GM12891 (cell line): ENCODE data around the gene ESYT3.
"Not testable (repeated sequence)": the region's sequence is repeated elsewhere in the genome, so short reads cannot be mapped to it uniquely, and the experiment has no call there.

ENCODE experiments used
- DNase-seq: peaks from one replicate; pipeline ENCODE4 v3.0.0; 2011; ENCODE audit warnings: low spot score; ENCODE audit not compliant: insufficient read length
- FAIRE-seq: peaks from 2 replicates; lab custom pipeline; 2011; peaks lifted over from hg19 to GRCh38; lab: Jason Lieb, UNC
- PAX5 ChIP-seq: IDR thresholded peaks from 2 replicates; pipeline ENCODE4 v1.6.1; 2011; ENCODE audit warnings: low read length, moderate library complexity, mild to moderate bottlenecking; ENCODE audit not compliant: insufficient read depth, severe bottlenecking
- POLR2A ChIP-seq: IDR thresholded peaks from 2 replicates; pipeline ENCODE4 v1.6.1; 2011; ENCODE audit warnings: low read depth, low read length, control low read depth
- POLR2AphosphoS5 ChIP-seq: IDR thresholded peaks from 2 replicates; pipeline ENCODE4 v1.6.1; 2011; ENCODE audit warnings: low read depth, low read length, control low read depth
- POU2F2 ChIP-seq: IDR thresholded peaks from 2 replicates; pipeline ENCODE4 v1.6.1; 2011; ENCODE audit warnings: low read depth, mild to moderate bottlenecking, control low read depth, low read length, moderate library complexity
- SPI1 ChIP-seq: IDR thresholded peaks from 2 replicates; pipeline ENCODE4 v1.6.1; 2011; ENCODE audit warnings: low read depth, low read length, control low read depth
- TAF1 ChIP-seq: IDR thresholded peaks from 2 replicates; pipeline ENCODE4 v1.6.1; 2011; ENCODE audit warnings: low read depth, low read length, control low read depth

Gene ESYT3

GRCh38 chr3:138408751-138409570, 25.5 kb upstream of the ESYT3 start:
- DNase-seq, result no peak
- no peak for FAIRE-seq
- TF ChIP-seq TAF1 (no peak), PAX5 (no peak), SPI1 (no peak), POLR2A (no peak), POU2F2 (no peak), POLR2AphosphoS5 (no peak)

- TF ChIP-seq SPI1 (no peak), POLR2AphosphoS5 (no peak), TAF1 (no peak), POLR2A (no peak), POU2F2 (no peak), PAX5 (no peak)
- FAIRE-seq (no peak), DNase-seq (no peak)
These were observed 21.4 kb upstream of the ESYT3 start for GRCh38 chr3:138412821-138413551.

GRCh38 chr3:138416236-138416635, 18.2 kb upstream of the ESYT3 start:
- FAIRE-seq, DNase-seq: not testable (repeated sequence)

GRCh38 chr3:138417559-138417982, 16.8 kb upstream of the ESYT3 start:
- FAIRE-seq, result peak; percentile 94
- no peak for TF ChIP-seq SPI1
- no peak for TF ChIP-seq POU2F2
- no peak for TF ChIP-seq POLR2A
- no peak for TF ChIP-seq PAX5
- DNase-seq, result peak; percentile 55

DNA sequence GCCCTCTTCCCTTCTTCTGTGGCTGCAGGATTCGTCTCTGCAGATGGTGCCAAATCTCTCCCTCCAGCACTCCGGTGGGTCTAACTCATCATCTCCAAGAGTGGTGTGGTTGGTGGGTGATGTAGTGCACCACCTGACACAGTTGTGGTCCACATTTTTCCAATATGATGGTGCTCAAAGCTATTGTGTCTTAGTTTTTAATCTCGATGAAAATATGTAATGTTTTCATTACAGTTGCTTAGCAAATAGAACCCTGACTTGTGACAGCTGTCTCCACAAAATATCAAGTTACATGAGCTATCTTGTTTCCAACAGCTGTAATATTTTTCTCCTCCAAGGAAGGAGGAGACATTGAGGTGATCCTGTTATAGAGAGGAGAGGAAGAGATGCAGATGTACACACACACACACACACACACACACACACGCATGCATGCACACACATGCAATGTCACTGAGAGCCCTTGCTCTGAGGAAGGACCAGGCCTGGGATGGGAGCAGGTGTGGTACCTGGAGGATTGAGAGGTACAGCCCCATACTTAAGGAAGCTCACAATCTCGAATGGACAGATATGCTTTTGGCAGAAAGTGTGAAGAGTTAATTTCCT, 15.7 kb upstream of the ESYT3 start:
- DNase-seq (no peak), FAIRE-seq (no peak)
- no peak for TF ChIP-seq POLR2A
- TF ChIP-seq PAX5, result no peak
- no peak for TF ChIP-seq POLR2AphosphoS5
- TF ChIP-seq TAF1, result no peak
- TF ChIP-seq POU2F2, result no peak
- TF ChIP-seq SPI1, result no peak

DNA sequence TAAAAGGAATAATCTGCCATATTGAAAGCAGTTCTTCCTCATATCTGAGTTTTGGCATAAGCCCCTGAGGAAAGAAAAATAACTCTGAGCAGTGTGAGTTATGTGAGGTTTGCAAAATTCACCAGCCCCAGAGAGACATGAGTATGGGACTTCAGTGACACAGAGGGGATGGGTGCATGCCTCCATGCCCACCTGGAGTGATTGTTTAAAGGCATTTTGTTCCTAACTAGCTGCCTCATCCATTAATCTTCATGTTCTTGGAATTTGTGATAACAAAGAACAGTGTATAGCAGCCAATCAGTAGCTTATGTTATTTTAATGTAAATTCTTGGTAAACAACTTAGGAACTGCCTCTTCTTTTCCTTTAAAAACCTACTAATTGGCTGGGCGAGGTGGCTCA, 11.1 kb upstream of the ESYT3 start:
- DNase-seq (no peak), FAIRE-seq (no peak)
- no peak for TF ChIP-seq PAX5
- no peak for TF ChIP-seq POLR2A
- no peak for TF ChIP-seq SPI1
- no peak for TF ChIP-seq TAF1
- TF ChIP-seq POLR2AphosphoS5, result no peak
- no peak for TF ChIP-seq POU2F2

- FAIRE-seq (no peak), DNase-seq (no peak)
- TF ChIP-seq POLR2A, result no peak
- no peak for TF ChIP-seq TAF1
- no peak for TF ChIP-seq SPI1
- TF ChIP-seq PAX5, result no peak
- TF ChIP-seq POU2F2, result no peak
- no peak for TF ChIP-seq POLR2AphosphoS5
These were observed 10.1 kb upstream of the ESYT3 start for GRCh38 chr3:138424323-138424722.

- FAIRE-seq (no peak), DNase-seq (no peak)
- TF ChIP-seq SPI1, result no peak
- no peak for TF ChIP-seq POU2F2
- no peak for TF ChIP-seq PAX5
- TF ChIP-seq POLR2AphosphoS5, result no peak
- TF ChIP-seq TAF1, result no peak
- TF ChIP-seq POLR2A, result no peak
These were observed 8.2 kb upstream of the ESYT3 start for GRCh38 chr3:138426211-138426610.

GRCh38 chr3:138426754-138427153, 7.7 kb upstream of the ESYT3 start:
- DNase-seq, FAIRE-seq: not testable (repeated sequence)

- TF ChIP-seq TAF1, result no peak
- TF ChIP-seq POU2F2, result no peak
- no peak for TF ChIP-seq POLR2AphosphoS5
- no peak for TF ChIP-seq PAX5
- no peak for TF ChIP-seq POLR2A
- TF ChIP-seq SPI1, result no peak
- FAIRE-seq (no peak), DNase-seq (no peak)
These were observed 4.8 kb upstream of the ESYT3 start for GRCh38 chr3:138429665-138430064.
